ENCODE measurements around the gene AAGAB.

GRCh38 chr15:67177752-67178151, 76.7 kb downstream of the AAGAB start:
- TF ChIP-seq CTCF (conservative IDR thresholded peaks at IDR 0.05) (no peak), EZH2 (IDR thresholded peaks at IDR 0.05; ENCODE audit: low read depth) (no peak)

Measured in PC-9 (cell line).